Measurements from ENCODE around the gene SKIDA1.

- TF ChIP-seq POLR2A (IDR thresholded peaks at IDR 0.05) (no peak), EP300 (IDR thresholded peaks at IDR 0.05) (no peak)
- TF ChIP-seq, protein P1, sequence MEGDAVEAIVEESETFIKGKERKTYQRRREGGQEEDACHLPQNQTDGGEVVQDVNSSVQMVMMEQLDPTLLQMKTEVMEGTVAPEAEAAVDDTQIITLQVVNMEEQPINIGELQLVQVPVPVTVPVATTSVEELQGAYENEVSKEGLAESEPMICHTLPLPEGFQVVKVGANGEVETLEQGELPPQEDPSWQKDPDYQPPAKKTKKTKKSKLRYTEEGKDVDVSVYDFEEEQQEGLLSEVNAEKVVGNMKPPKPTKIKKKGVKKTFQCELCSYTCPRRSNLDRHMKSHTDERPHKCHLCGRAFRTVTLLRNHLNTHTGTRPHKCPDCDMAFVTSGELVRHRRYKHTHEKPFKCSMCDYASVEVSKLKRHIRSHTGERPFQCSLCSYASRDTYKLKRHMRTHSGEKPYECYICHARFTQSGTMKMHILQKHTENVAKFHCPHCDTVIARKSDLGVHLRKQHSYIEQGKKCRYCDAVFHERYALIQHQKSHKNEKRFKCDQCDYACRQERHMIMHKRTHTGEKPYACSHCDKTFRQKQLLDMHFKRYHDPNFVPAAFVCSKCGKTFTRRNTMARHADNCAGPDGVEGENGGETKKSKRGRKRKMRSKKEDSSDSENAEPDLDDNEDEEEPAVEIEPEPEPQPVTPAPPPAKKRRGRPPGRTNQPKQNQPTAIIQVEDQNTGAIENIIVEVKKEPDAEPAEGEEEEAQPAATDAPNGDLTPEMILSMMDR (IDR thresholded peaks at IDR 0.05) = no peak
These were observed 50.1 kb downstream of the SKIDA1 start for GRCh38 chr10:21475393-21475792.

Measured in stomach (tissue), 4 donors.